Panc1 (cell line): ENCODE data around the gene PSMA6. TPM values are rescaled to one million over a fixed set of nuclear protein-coding genes. Genes with fewer than 3 reads are reported as not detected.

Experiments
- ATAC-seq: fragments of 200-7000 bp; cut with Tn5 transposase; 2 replicates; pipeline ENCODE4 v1.9.1; 2020; ENCODE audit warnings: mild to moderate bottlenecking, moderate library complexity
- BruUV-seq: library from RNA; stranded (reverse); fragments of 400-500 nt; replicated peaks from 2 replicates; lab custom pipeline; 2021; lab: Mats Ljungman, UMichigan
- CTCF ChIA-PET: fragments of 300-600 bp; sonication (Branson Sonifier 250); formaldehyde crosslinking; loops from one replicate; lab custom pipeline; 2022; ENCODE audit warnings: antibody characterized with exemption; lab: Charles Lee
- POLR2A ChIA-PET: fragments of 300-600 bp; sonication (Branson Sonifier 250); formaldehyde crosslinking; loops from one replicate; lab custom pipeline; 2022; ENCODE audit warnings: antibody characterized with exemption; lab: Charles Lee
- DNase-seq: peaks from one replicate; pipeline ENCODE4 v3.0.0-alpha.2; 2010; ENCODE audit warnings: low read depth, low spot score
- H3K27ac ChIP-seq: 2 replicates; pipeline ENCODE4 v1.5.1; 2011; ENCODE audit warnings: mild to moderate bottlenecking, low read length, inconsistent platforms
- H3K27me3 ChIP-seq: fragments of 200-500 bp; sonication (Bioruptor generic); 2 replicates; pipeline ENCODE4 v1.6.0; 2014; ENCODE audit warnings: low read length, inconsistent platforms; ENCODE audit not compliant: control insufficient read depth, insufficient read depth
- H3K36me3 ChIP-seq: fragments of 200-500 bp; sonication (Bioruptor generic); 2 replicates; pipeline ENCODE4 v1.5.1; 2014; ENCODE audit warnings: inconsistent platforms, mild to moderate bottlenecking, low read length, moderate library complexity; ENCODE audit not compliant: control insufficient read depth, insufficient read depth
- H3K4me1 ChIP-seq: 2 replicates; pipeline ENCODE4 v1.5.1; 2011; ENCODE audit warnings: inconsistent platforms, mild to moderate bottlenecking, low read length, moderate library complexity; ENCODE audit not compliant: control insufficient read depth, insufficient read depth
- H3K4me3 ChIP-seq, 2 experiments: 2 replicates each; pipeline ENCODE4 v1.5.1; 2011 to 2012; ENCODE audit warnings: low read depth in 2 of 2, low read length in 2 of 2, mild to moderate bottlenecking in 2 of 2, inconsistent platforms in 1 of 2, moderate library complexity in 1 of 2
- H3K9me3 ChIP-seq: fragments of 200-500 bp; sonication (Bioruptor generic); 2 replicates; pipeline ENCODE4 v1.5.1; 2014; ENCODE audit warnings: low read depth, mild to moderate bottlenecking, inconsistent platforms, low read length, moderate library complexity; ENCODE audit not compliant: control insufficient read depth, insufficient read depth
- CTCF ChIP-seq: fragments of 450-650 bp; IDR thresholded peaks from 2 replicates; pipeline ENCODE4 v1.5.1; 2017; ENCODE audit warnings: mild to moderate bottlenecking
- POLR2AphosphoS5 ChIP-seq: IDR thresholded peaks from 2 replicates; pipeline ENCODE4 v1.6.1; 2012; ENCODE audit warnings: mild to moderate bottlenecking, low read depth, low read length, moderate library complexity
- REST ChIP-seq, 2 experiments: IDR thresholded peaks; 2 replicates each; pipeline ENCODE4 v1.6.1; 2011 to 2012; ENCODE audit warnings: low read depth in 2 of 2, control low read depth in 1 of 2, low read length in 1 of 2, mild to moderate bottlenecking in 1 of 2, moderate library complexity in 1 of 2; ENCODE audit not compliant: insufficient read depth in 1 of 2
- SIN3A ChIP-seq: IDR thresholded peaks from 2 replicates; pipeline ENCODE4 v1.6.1; 2012; ENCODE audit warnings: low read depth, mild to moderate bottlenecking, low read length, moderate library complexity, borderline replicate concordance; ENCODE audit not compliant: insufficient read depth
- TCF7L2 ChIP-seq: IDR thresholded peaks from 2 replicates; pipeline ENCODE4 v1.6.1; 2011; ENCODE audit warnings: mild to moderate bottlenecking, low read depth, low read length, inconsistent platforms
- in situ Hi-C: cut with HindIII; loops from 2 replicates; pipeline ENCODE4 v1.10.0; 2016; ENCODE audit warnings: low sequenced_read_pairs, low pct_unique_long_range_greater_than_20kb
- intact Hi-C: fragments of 100-400 bp; cut with micrococcal nuclease; formaldehyde crosslinking; loops from one replicate; pipeline ENCODE4 v1.10.0; 2022; ENCODE audit not compliant: unreplicated experiment
- total RNA-seq: library from RNA; stranded (reverse); gene quantifications from one replicate; pipeline ENCODE4 v1.2.1, GENCODE V29; 2021; ENCODE audit not compliant: unreplicated experiment

PSMA6 gene
- total RNA-seq, 1 experiment from 2014 or later, result 197 TPM

- CTCF ChIA-PET, result interaction anchor here (0.6 kb wide), 2 partner anchors 22 to 155 kb away, joined by 3 to 5 read pairs; no protein-coding TSS in a partner anchor
Observed at GRCh38 chr14:35297706-35298105, 5.5 kb downstream of the PSMA6 start.

GRCh38 chr14:35298351-35298750 lies 6.2 kb downstream of the PSMA6 start:
- no TSS peak for BruUV-seq
- intact Hi-C loops (loop anchor here (10.0 kb wide), 2 partner anchors 106 to 154 kb away; partner anchors contain the start of gene NFKBIA), in situ Hi-C loops (no loop called here)
- TF ChIP-seq SIN3A (no peak), POLR2AphosphoS5 (no peak), TCF7L2 (no peak), CTCF (no peak), REST (IDR thresholded peaks at IDR 0.05; ENCODE audit: insufficient read depth in 1 of 2, low read depth in 2 of 2, low read length in 1 of 2) (no peak)
- no peaks in the 10 kb centered on the region for H3K9me3 ChIP-seq
- no peaks in the 10 kb centered on the region; the same call in none of the 2 replicates for H3K36me3 ChIP-seq
- H3K27me3 ChIP-seq, result no peaks in the 10 kb centered on the region
- no peak overlapping the region for H3K4me3 ChIP-seq
- no peak for DNase-seq
- peaks cover 6% of the 10 kb centered on the region; the same call in 1 of the 2 replicates for H3K4me1 ChIP-seq
- no peak for ATAC-seq
- POLR2A ChIA-PET, result interaction anchor here (0.7 kb wide), 1 partner anchor 40 kb away, joined by 5 read pairs; no protein-coding TSS in a partner anchor
- CTCF ChIA-PET, result interaction anchor here (0.6 kb wide), 1 partner anchor 23 kb away, joined by 5 read pairs; no protein-coding TSS in a partner anchor
- H3K27ac ChIP-seq, result no peak overlapping the region

More at GRCh38 chr14:35297706-35298105, 5.5 kb downstream of the PSMA6 start:
- DNase-seq (no peak), ATAC-seq (no peak)
- POLR2A ChIA-PET, result interaction anchor here (0.7 kb wide), 1 partner anchor 41 kb away, joined by 5 read pairs; no protein-coding TSS in a partner anchor
- intact Hi-C loops, result loop anchor here (10.0 kb wide), 2 partner anchors 107 to 153 kb away; partner anchors contain the start of gene NFKBIA
- Histone ChIP-seq H3K4me1 (peaks cover 6% of the 10 kb centered on the region; the same call in 1 of the 2 replicates), H3K27me3 (no peaks in the 10 kb centered on the region), H3K27ac (no peak overlapping the region), H3K36me3 (peaks cover 5% of the 10 kb centered on the region), H3K9me3 (no peaks in the 10 kb centered on the region), H3K4me3 (no peak overlapping the region)
- TF ChIP-seq TCF7L2 (no peak), CTCF (no peak), SIN3A (no peak), POLR2AphosphoS5 (no peak), REST (IDR thresholded peaks at IDR 0.05; ENCODE audit: insufficient read depth in 1 of 2, low read depth in 2 of 2, low read length in 1 of 2) (no peak)
- BruUV-seq, result no TSS peak
- in situ Hi-C loops, result no loop called here
